Measurements from ENCODE around the gene MPLKIP. TPM values are rescaled to one million over a fixed set of nuclear protein-coding genes. Genes with fewer than 3 reads are reported as not detected.
"Not testable (repeated sequence)": the region's sequence is repeated elsewhere in the genome, so short reads cannot be mapped to it uniquely, and the experiment has no call there.

Gene MPLKIP
- total RNA-seq, 1 experiment from 2014 or later: 90.1 TPM

DNA sequence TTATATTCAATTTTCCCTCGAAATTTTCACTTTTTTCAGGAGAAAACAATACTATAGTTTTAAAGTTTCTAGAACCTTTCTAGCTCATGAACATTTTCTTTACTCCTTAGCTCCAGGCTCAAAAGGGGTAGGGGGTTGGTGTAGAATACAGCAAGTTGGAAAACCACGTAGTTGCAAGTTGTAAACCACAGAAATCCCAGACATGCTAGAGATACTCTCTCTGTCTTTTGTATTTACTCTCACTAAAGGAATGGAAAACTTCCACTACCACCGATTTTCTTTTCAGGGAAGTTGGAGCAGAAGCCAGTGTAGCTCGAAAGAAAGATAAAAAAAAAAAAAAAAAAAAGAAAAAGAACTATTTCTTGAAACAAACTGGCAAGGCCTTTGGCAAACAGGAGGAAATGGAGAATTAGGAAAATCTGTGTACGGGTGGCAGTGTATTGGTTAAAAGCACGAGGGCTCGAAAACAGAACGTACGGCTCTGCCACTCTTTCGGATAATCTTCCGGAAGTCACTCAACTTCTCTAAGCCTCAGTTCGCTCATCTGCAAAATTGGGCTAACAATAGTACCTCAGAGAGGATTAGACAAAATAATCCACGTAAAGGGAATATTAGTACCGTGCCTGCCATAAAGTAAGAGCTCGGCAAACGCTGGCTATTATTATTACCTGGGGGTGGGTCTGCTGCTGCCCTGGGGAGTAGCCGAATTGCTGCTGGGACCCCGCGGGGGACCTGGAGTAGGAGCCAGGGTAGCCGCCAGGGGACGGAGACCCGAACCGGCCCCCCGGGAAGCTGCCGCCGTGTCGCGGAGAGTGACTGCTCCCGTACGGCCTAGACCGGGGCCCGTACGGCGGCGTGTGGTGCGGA, 628 bp downstream of the MPLKIP start:
- DNase-seq (ENCODE audit: low spot score): no peak

GRCh38 chr7:40122940-40123254, 11.5 kb downstream of the MPLKIP start:
- no peak for DNase-seq (ENCODE audit: low spot score)

GRCh38 chr7:40122100-40122939, 12.1 kb downstream of the MPLKIP start:
- DNase-seq (ENCODE audit: low spot score): not testable (repeated sequence)

DNA sequence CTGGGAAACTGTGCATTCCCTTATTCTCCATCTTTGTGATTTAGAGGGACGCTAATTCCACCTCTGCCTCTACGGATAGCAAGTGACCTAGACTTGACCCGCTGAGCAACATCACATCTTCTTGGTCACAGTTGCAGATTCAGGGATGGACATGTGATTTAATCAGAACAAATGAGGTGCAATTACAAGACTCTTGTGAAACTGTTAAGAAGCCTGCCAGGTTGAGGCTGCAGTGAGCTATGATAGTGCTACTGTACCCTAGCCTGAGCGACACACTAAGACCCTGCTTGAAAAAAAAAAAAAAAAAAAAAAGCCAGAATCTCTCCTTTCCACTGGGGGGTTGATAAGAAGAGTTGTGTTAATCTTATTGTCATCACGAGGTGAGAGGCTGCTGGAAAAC, 14.4 kb downstream of the MPLKIP start:
- no peak for DNase-seq (ENCODE audit: low spot score)

- DNase-seq (ENCODE audit: low spot score): not testable (repeated sequence)
These were observed 16.2 kb downstream of the MPLKIP start for GRCh38 chr7:40118201-40118600.

DNA sequence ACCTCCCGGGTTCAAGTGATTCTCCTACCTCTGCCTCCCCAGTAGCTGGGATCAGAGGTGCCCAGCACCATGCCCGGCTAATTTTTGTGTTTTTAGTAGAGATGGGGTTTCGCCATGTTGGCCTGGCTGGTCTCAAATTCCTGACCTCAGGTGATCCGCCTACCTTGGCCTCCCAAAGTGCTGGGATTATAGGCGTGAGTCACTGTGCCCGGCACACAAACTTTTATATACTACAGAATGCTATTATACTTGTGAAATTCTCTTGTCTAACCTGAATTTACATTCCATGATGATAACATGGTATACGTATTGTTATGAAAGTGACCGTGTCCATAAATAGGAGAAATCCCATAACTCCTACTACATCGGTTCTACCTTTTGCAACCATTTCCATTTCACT, 17.2 kb downstream of the MPLKIP start:
- peak; percentile 64 for DNase-seq (ENCODE audit: low spot score)

DNA sequence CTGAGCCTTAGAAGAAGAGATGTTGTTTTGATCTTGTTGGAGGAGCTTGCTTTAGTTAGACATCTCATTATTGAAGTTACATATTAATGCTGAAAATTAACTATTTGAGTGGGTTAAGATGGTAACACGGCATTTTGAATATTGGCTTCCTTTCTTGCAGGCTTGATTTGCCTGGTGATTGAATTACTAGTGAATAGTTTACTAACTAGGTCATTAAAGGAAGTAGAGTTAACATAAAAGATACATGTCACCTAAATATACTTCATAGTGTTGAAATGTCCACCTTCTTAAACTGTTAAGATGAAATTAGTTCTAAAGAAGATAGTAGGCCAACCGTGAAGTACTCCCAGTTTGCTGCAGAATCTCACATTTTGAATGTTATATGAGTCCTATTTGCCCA, 18.5 kb downstream of the MPLKIP start:
- no peak for DNase-seq (ENCODE audit: low spot score)

DNA sequence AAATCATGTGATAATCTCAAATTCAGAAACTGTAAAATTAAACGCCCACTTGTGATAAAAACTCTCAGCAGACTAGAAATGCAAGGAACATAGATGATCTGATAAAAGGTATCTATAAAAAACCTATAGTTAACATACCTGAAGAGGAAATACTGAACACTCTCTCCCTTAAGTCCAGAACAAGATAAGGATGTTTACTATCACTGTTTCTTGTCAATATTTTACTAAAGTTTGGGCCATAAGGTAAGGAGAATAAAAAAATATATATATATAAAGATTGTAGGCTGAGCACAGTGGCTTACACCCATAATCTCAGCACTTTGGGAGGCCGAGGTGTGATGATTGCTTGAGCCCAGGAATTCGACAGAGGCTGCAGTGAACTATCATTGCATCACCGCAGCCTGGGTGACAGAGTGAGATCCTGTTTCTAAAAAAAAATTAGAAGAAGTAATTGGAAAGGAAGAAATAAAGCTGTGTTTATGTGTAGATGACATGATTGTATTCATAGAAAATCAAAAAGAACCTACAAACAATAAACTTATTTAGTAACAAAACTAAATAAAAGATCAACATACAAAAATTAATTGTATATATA, 28.4 kb downstream of the MPLKIP start:
- no peak for DNase-seq (ENCODE audit: low spot score)

DNA sequence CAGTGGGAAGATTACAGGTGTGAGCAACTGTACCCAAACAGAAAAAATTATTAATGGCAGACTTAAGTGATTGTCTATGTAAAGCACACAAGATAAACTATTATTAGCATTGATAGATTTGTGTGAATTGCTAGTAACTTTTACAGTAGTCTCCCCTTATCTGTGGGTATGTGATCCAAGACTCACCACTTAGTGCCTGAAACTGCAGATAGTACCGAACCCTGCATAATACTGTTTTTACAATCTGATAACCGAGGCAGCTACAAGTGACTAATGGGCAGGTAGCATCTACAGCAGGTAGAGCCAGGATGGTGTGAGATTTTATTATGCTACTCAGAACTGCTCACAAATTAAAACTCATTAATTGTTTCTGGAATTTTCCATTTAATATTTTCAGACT, 31.5 kb downstream of the MPLKIP start:
- no peak for DNase-seq (ENCODE audit: low spot score)

- DNase-seq (ENCODE audit: low spot score): no peak
These were observed 33.2 kb downstream of the MPLKIP start for GRCh38 chr7:40101201-40101600.

DNA sequence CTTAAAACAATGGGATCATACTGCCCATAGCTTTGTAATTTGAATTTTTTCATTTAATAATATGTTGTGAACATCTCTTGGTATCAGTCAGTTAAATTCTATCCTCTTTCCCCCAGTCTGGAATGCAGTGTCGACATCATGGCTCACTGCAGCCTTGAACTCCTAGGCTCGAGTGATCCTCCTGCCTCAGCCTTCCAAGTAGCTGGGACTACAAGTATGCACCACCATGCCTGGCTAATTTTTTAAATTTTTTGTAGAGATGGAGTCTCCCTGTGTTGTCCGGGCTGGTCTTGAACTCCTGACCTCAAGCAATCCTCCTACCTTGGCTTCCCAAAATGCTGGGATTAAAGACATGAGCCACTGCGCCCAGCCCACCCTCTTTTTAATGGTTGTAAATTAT, 34.6 kb downstream of the MPLKIP start:
- no peak for DNase-seq (ENCODE audit: low spot score)

- no peak for DNase-seq (ENCODE audit: low spot score)
These were observed 35.6 kb downstream of the MPLKIP start for GRCh38 chr7:40098810-40099209.

DNA sequence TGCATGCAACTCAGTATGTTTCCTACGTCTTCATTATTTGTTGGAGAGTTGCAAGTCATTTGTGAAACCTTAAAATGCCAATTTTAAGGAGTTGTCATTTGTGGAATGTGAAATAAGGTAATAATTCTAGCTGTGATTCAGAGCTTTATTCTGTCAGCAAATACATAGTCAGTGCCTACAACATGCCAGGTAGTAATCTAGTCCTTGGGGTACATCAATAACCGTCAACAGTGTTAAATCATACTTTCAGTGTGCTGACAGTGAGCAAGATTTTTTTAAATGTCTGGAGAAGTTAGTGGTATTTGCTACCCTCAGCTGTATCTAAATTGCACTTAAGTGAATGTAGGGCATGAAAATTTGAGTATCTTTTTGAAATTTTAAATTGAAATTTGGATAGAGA, 36.7 kb downstream of the MPLKIP start:
- no peak for DNase-seq (ENCODE audit: low spot score)

DNA sequence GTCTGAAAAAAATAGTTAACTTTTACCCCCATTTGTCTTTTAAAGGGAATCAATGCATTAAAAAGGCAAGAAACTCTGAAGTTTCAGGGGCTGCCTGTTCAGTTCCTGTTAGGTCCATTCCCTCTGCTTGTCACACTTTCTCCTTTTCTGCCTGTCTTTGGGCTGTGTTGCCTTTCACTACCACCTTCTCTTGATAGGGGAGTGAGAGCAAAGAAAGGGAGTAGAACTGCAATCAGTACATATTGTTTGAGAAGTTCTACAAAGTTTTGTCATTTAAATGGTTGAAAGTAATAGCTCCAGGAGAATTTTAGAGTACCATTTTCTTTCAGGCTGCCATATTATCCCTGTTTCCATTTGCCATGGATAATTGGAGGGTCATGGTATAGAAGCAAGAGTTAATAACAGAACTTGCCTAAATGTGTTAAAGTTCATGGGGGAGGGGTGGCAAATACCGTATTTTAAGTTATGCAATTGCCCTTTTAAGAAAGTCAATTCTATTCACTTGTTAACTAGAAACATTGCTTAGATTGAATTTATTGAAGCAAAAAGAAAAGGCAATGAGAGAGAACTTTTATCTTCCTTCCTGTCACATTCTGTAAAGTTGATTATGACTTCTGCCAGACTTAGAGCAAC, 38.6 kb downstream of the MPLKIP start:
- DNase-seq (ENCODE audit: low spot score): no peak

DNA sequence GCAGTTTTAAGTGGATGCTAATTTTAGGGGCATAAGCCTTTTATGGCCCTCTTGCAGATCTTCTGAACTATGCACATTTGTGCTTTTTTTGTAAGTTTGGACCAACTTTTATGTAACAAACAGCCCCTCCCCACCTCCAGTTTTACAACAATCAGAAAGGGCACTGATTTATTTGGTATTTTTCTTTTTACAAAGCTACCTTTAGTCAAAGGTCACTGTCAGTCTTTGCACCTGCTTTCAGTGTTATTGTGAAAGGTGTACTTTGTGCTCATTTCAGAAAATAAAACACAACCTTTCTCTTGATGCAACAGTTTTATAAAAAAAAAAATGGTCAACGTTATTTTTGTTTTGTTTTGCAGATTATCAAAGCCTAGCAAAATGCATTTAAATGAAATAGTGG, 39.2 kb downstream of the MPLKIP start:
- no peak for DNase-seq (ENCODE audit: low spot score)

DNA sequence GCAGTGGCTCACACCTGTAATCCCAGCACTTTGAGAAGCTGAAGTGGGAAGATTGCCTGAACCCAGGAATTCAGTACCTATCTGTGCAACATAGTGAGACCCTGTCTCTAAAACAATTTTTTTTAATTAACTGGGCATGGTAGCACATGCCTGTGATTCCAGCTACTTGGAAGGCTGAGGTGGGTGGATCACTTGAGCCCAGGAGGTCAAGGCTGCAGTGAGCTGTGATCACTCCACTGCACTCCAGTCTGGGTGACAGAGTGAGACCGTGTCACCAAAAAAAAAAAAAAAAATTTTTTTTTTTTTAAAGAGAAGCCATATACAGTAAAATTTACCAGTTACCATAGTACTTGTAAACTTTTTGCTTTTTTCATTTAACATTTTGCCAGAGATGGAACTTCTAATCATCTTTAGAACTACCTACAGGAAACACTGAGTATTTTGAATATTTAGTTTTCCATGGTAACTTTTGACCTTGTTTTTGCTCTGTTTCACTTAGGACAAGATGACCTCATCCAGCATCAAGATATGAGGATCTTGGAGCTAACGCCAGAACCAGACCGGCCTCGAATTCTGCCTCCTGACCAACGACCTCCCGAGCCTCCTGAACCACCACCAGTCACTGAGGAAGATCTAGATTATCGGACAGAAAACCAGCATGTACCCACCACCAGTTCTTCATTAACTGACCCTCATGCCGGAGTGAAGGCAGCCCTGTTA, 40.6 kb downstream of the MPLKIP start:
- no peak for DNase-seq (ENCODE audit: low spot score)

DNA sequence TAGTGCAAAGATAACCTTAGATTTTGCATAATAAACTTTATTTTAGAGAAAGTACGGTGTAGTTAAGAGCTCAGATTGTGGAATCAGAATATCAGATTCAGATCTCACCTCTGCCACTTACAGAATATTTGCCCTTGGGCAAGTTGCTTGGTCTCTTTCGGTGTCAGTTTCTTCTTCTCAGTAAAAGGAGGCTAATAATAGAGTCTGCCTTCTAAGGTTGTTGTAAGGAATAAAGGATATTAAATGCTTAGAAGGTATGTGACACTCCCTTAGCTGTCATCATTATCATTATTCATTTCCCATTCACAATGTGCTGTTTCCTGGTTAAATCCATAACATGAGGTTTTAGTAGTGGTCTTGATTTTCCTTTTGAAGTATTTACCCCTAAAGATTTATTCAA, 42.2 kb downstream of the MPLKIP start:
- DNase-seq (ENCODE audit: low spot score): no peak

DNA sequence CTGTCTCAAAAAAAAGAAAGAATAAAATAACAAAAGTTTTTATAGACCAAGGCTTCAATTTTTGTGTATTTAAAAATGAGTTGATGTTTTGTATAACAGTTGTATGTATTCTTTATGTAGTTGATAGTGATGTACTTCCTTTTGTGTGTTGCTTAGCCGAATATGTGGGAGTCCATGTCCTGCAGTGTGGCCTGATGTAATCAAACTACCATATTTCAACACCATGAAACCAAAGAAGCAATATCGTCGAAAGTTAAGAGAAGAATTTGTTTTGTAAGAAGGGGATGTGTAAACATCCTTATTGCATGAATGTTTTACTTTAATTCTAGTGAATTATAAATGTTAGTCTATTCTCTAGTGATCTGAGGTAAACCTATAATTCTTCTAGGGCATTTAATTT, 56.6 kb downstream of the MPLKIP start:
- peak; percentile 67 for DNase-seq (ENCODE audit: low spot score)

Measured in H4 (cell line).